ENCODE results near the gene OTP.

Gene OTP

DNA sequence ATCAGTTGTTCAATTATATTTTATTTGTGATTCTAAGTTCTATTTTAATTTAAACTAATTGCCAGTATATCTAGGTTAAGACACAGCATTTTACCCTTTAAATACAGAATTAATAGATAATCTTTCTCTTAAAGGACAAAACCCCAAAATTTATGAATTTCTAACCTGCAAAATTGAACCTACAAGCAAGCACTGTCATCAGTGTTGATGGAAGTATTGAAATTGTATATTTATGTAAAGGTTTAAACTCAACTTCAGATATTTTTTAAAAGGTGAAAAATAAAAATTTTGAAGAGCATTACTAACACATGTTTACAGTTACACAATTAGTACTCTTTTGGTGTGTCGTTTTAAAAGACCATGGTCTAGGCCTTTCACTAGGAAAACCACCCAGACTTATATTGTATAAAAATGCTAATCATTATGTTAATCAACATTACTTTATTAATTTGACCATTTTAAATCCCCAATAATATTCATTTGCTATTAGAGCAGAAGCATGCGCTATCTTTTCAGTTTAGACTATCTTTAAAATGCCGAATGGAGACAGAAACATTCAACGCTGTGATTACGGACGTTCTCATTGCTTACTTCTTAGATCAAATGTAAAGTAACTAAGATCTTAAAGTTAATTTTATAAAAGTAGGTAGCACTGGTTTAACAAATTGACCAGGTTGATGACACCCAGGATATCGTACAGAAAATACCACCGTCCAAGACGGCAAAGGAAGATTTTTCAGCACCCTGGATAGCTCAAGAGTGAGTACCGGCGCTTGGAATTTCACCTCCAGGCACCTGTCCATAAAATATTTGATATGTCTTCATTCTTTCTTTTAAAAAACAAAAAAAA lies 3.2 kb downstream of the OTP start:
- no peak overlapping the region for H3K4me3 ChIP-seq (ENCODE audit: low read depth, low read length)
- no peak for TF ChIP-seq CTCF (IDR thresholded peaks at IDR 0.05; ENCODE audit: borderline replicate concordance, insufficient read depth, low read depth, low read length)

DNA sequence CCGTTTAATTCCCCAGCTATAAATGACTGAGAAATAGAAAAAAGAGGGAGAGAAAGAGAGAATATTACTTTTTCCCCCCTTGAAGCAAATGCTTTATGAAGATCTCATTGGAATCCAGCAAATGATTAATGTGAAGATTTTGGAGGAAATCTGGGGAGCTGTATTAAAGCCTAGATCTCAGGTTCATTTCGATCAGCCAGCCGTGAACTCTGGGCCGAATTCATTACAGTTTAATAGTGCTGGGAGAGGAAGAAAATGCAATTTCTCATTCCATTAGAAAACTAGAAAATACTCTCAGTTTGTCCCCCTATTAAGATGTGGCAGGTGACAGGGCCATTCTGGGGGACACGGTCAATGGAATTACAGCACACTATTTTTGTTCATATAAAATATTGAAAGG lies 4.8 kb downstream of the OTP start:
- no peak overlapping the region for H3K4me3 ChIP-seq (ENCODE audit: low read depth, low read length)
- TF ChIP-seq CTCF (IDR thresholded peaks at IDR 0.05; ENCODE audit: borderline replicate concordance, insufficient read depth, low read depth, low read length), result no peak

DNA sequence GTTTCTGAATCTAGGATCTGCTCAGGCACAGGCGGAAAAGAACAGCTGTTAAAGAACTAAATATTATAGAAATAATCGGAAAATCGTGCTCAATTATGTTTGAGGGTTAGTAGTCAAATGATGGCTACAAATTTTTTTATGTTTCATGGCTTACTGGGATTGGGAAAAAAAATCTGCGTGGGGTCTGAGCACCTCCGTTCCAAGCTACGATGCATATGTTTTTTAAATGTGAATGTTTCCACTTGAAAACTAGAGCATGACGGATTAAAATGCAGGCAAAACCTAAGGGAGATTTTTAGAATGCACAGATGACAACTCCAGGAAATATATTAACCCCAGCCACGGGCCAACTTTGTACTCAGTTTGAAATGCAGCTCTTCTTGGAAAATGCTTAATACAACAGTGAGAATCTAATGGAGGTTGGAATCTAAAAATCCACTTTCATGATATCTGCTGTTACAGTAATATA lies 5.3 kb downstream of the OTP start:
- H3K4me3 ChIP-seq (ENCODE audit: low read depth, low read length), result no peak overlapping the region
- TF ChIP-seq CTCF (IDR thresholded peaks at IDR 0.05; ENCODE audit: borderline replicate concordance, insufficient read depth, low read depth, low read length), result no peak

DNA sequence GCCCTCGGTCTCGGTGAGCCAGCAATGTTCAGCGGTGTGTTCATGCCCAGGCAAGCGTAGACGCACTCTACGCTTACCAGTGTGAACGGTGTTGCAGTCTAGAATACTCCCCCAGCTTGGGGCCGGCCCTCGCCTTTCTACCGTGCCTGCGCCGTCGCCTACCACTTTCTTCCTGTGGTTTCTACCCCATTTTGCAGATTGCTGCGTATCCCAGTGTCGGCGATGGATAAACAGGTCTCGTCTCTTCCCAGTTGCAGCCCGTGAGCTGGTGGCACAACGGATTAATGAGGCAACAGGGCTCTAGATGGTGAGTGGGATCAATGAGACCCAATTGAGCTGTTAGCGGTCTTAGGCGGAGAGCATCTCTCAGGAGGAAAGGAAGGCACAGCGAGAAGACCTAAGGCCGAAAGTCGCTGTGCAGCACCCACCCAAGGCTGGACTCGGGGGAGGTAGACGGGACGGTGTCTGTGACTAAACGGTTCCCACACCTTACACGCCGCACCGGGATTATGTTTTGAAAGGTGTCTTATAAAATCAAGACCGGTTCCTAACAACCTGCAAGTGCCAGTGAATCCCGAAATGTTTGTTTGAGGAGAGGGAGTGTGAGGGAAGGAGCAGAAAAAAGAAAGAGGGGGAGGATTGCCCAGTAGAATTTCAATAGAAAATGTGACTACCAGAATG lies 5.8 kb downstream of the OTP start:
- H3K4me3 ChIP-seq (ENCODE audit: low read depth, low read length), result no peak overlapping the region
- no peak for TF ChIP-seq CTCF (IDR thresholded peaks at IDR 0.05; ENCODE audit: borderline replicate concordance, insufficient read depth, low read depth, low read length)

DNA sequence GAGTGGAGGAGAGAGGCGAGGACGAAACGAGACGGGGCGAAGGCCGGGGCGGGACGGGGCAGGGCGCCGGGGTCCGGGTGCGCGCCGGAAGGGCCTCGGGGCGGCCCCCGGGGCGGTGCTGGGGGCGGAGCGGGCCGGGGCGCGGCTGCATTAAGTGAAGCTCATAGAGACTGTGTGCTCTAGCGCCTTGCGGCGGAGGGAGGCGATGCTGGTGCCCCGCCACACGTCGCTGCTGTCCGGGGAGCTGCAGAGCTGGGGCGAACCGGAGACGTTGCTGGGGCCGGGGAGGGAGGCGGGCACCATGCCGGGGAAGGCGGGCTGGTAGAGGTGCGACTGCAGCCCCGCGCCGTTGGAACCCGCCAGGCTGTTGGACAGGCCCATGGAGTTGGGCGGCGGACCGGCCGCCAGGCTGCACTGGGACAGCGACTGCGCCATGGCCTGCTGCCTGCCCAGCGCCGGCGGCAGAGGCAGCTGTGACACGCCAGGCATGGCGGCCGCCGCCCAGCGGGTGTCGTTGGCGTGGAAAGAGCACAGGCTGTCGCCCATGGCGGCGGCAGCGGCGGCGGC lies 8.3 kb downstream of the OTP start:
- TF ChIP-seq CTCF (IDR thresholded peaks at IDR 0.05; ENCODE audit: borderline replicate concordance, insufficient read depth, low read depth, low read length), result peak; percentile 57; the same call in 1 of the 2 replicates
- peak overlapping the region; percentile 96 for H3K4me3 ChIP-seq (ENCODE audit: low read depth, low read length)

GRCh38 chr5:77629509-77630113 lies 8.9 kb downstream of the OTP start:
- H3K4me3 ChIP-seq (ENCODE audit: low read depth, low read length), result peak overlapping the region; percentile 96
- TF ChIP-seq CTCF (IDR thresholded peaks at IDR 0.05; ENCODE audit: borderline replicate concordance, insufficient read depth, low read depth, low read length), result no peak
